Fibroblast of mammary gland (primary cell): ENCODE measurements around the gene ACOT7.
"Not testable (repeated sequence)": the region's sequence is repeated elsewhere in the genome, so short reads cannot be mapped to it uniquely, and the experiment has no call there.

Source experiments
- DNase-seq: peaks from one replicate; pipeline ENCODE4 v3.0.0-alpha.2; 2010; ENCODE audit warnings: low read depth
- H3K4me3 ChIP-seq: 2 replicates; pipeline ENCODE4 v1.5.1; 2011; ENCODE audit warnings: low read depth, mild to moderate bottlenecking, low read length, moderate library complexity; ENCODE audit not compliant: control insufficient read depth
- TF ChIP-seq, protein P1 (sequence below): conservative IDR thresholded peaks from 2 replicates; pipeline ENCODE4 v1.5.1; 2011; ENCODE audit warnings: low read depth, low read length, inconsistent platforms; ENCODE audit not compliant: control insufficient read depth, insufficient read depth

The ACOT7 gene

DNA sequence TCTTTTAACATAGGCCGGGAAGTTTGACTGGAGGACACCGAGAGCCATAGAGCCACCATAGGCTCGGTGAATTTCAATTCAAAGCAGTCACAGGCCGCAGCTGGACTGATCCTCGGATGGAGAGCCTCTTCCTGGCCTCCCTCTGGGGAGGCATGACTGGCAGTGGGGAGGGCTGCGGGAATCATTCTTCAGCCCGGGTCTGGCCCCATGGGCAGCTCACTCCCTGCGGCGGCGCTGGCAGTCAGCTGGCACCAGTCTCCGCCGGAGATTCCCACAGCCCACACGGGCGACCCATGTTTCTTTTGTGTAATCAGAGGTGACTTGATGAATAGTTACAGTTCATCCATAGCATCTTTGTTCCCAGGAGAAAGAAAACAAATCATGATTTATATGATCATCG is 41.6 kb upstream of the ACOT7 start:
- TF ChIP-seq, protein P1, sequence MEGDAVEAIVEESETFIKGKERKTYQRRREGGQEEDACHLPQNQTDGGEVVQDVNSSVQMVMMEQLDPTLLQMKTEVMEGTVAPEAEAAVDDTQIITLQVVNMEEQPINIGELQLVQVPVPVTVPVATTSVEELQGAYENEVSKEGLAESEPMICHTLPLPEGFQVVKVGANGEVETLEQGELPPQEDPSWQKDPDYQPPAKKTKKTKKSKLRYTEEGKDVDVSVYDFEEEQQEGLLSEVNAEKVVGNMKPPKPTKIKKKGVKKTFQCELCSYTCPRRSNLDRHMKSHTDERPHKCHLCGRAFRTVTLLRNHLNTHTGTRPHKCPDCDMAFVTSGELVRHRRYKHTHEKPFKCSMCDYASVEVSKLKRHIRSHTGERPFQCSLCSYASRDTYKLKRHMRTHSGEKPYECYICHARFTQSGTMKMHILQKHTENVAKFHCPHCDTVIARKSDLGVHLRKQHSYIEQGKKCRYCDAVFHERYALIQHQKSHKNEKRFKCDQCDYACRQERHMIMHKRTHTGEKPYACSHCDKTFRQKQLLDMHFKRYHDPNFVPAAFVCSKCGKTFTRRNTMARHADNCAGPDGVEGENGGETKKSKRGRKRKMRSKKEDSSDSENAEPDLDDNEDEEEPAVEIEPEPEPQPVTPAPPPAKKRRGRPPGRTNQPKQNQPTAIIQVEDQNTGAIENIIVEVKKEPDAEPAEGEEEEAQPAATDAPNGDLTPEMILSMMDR = no peak
- no peak for DNase-seq
- no peak overlapping the region for H3K4me3 ChIP-seq

DNA sequence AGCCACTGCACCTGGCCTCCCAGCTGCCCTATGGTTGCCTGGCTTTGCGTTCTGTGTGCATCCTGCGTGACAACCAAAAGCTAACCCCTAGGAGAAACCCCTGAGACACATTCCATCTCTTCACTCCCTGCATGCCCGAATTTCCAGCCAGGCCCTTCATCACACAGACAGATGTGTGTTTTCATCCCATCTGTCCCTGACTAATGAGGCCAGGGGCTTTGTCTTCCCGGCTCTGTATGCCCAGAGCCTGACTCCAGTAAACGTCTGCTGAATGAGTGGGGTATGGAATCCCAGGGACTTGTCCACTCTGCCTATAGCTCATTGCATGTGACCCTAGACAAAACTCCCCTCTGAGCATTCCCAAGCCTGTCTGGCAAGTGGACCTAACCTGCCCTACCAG is 40.6 kb upstream of the ACOT7 start:
- no peak for DNase-seq
- TF ChIP-seq, protein P1 = no peak

GRCh38 chr1:6431645-6432579 is 38.3 kb upstream of the ACOT7 start:
- not testable (repeated sequence) for DNase-seq, H3K4me3 ChIP-seq

More for the DNA sequence above, 40.6 kb upstream of the ACOT7 start:
- no peak overlapping the region for H3K4me3 ChIP-seq

DNA sequence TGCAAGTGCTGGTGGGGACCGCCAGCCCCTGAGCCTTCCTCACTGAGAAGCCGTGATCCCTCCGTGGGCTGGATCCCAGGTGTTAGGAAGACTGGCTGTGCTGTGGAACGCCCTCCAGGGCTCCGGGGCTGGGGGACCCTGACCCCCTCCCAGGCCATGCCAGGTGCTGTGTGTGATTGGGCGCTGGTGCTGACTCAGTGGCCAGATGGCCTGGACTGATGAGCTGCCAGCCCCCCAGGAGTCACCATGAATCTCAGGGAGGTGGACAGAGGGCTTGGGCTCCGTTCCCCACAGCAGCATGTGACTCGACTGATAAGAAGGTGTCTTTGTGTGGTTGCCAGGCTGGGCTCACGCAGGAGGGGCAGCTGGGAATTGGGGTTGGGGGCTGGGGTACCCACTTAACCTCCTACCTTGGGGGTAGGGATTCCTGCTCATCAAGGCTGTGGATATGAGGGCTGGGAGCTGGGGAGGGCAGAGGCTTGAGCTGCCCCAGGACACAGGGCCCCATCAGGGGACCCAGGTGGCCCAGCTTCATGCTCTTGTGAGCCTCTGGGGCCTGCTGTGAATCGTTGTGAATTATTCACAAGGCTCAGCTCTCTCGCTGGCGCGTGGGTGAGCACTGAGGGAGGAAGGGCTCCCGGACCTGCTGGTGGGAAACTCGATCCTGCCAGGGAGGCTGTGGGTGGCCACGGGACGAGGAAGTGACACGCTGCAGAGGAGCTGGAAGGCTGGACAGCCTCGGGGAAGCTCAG is 36.3 kb upstream of the ACOT7 start:
- DNase-seq, H3K4me3 ChIP-seq: not testable (repeated sequence)

DNA sequence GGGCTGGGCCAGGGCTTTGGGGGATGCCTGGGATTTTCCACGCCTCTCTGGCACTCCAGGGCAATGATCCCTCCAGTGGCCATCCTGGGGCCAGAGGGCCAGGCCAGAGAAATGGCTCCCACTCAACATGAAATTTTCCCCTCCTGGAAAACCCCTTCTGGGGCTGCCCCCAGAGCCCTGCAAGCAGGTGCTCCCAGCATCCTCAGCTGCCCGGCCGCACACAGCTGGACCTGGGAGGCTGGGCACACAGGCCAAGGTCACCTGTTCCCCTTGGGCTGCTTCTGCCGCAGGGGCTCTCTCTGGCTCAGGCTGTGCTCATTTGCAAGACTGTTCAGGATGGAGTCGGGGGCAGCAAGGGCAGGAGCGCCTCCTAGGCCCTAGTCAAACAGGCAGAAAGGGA is 34.9 kb upstream of the ACOT7 start:
- DNase-seq, H3K4me3 ChIP-seq: not testable (repeated sequence)

- TF ChIP-seq, protein P1 = no peak
- no peak for DNase-seq
- no peak overlapping the region for H3K4me3 ChIP-seq
These were observed 34.1 kb upstream of the ACOT7 start for GRCh38 chr1:6427441-6428390.

GRCh38 chr1:6426972-6427350 is 33.4 kb upstream of the ACOT7 start:
- no peak for DNase-seq
- no peak overlapping the region for H3K4me3 ChIP-seq
- TF ChIP-seq, protein P1 = no peak
